ENCODE data around the gene SPECC1. TPM values are rescaled to one million over a fixed set of nuclear protein-coding genes. Genes with fewer than 3 reads are reported as not detected.
"Not testable (repeated sequence)": the region's sequence is repeated elsewhere in the genome, so short reads cannot be mapped to it uniquely, and the experiment has no call there.

The SPECC1 gene
- polyA plus RNA-seq, 4 donors: 12.9 to 15.1 (median 14.5) TPM

DNA sequence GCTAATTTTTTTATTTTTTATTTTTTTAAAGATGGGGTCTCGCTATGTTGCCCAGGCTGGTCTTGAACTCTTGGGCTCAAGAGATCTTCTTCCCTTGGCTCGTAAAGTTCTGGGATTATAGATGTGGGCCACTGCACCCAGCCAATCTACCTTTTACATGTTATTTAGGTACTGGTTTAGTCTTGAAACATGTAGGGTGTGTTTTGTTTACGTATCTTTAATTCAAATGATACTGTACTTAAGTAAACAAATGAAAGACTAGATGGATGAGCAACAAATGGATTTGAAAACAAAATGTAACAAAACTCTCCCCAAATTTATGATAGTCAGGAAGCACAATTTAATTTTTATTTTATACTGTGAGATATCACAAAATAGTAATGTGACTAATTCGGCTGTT is 250.5 kb downstream of the SPECC1 start:
- no peak for DNase-seq (ENCODE audit: low read depth in 4 of 4, low spot score in 3 of 4)

DNA sequence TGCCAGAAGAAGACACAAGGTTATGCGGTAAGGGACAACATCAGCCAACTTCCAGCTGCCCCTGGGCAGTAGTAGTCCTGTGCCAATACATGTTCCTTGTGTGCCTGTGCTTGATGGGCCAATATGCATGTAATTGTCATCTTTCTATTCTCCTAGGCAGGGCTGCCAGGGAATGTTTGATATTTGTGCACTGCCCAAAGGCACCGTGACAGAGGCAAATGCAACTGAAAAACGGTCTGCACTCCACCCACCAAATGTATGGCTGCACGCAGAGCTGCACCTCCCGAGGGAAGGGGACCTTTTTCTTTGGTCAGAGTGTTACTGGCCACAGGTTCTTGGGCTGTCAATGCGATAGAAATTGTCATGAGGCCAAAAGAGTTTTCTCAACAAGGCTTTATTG is 251.1 kb downstream of the SPECC1 start:
- DNase-seq (ENCODE audit: low read depth in 4 of 4, low spot score in 3 of 4): no peak

DNA sequence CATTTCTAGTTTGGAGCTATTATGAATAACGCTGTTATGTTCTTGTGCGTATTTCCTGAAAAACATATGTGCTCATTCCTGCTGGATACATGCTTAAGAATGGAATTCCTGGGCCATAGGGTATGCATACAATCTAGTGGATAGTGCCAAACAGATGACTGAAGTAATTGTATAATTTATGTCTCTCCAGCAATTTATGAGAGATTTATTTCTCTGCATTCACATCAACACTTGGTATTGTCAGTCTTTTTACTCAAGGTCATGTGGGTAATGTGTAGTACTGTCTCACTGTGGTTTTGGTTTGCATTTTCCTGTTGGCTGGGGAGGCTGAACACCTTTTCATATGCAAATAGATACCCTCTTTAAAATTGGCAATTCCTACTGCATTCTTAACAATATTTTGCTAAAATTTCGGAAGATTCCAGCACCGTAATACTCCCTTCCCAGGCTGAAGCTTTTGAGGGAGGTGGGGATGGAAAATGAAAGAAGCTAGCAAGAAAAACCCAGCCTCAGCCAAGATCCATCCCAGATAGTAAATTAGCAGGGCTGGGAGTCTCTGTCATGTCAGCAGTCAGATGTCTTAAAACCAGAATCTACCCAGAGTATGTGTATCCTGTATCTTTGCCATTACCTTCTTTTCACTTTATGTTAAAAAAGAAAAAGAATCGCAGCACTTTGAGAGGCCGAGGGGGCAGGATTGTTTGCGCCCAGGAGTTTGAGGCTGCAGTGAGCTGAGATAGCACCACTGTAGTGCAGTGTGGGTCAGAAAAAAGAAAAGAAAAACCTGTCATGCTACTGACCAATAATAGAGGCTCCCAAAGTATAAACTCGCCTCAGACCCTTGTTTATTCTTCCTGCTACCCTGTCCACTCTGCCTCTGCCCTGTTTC is 253.3 kb downstream of the SPECC1 start:
- DNase-seq (ENCODE audit: low read depth in 4 of 4, low spot score in 3 of 4): no peak

DNA sequence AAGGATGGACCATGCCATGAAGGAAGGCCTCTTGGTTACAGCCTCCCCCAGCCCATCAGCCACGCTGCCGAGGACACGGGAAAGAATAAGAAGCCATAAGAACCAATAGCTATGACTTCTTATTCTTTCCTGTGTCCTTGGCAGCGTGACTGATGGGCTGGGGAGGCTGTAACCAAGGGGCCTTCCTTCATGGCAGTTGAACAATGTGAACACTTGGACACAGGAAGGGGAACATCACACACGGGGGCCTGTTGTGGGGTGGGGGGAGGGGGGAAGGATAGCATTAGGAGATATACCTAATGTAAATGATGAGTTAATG is 253.9 kb downstream of the SPECC1 start:
- DNase-seq (ENCODE audit: low read depth in 4 of 4, low spot score in 3 of 4): not testable (repeated sequence)

DNA sequence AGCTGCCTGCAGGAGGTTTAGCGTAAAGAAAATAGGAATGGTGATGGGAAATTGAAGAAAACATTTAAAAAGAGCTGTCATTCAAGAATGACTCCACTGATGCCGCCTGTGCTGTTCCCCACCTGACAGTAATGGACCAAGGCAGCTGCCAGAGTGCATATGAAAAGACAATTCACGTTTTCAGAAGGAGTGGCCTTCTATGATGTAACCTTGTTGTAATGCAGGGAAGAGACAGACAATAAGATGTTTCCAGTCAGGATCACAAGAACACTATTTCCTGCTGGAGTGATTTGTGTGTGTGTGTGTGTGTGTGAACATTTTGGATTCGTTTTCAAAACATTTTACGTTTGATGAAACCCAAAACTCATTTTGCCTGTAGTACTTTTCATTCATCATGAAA is 254.4 kb downstream of the SPECC1 start:
- no peak for DNase-seq (ENCODE audit: low read depth in 4 of 4, low spot score in 3 of 4)

DNA sequence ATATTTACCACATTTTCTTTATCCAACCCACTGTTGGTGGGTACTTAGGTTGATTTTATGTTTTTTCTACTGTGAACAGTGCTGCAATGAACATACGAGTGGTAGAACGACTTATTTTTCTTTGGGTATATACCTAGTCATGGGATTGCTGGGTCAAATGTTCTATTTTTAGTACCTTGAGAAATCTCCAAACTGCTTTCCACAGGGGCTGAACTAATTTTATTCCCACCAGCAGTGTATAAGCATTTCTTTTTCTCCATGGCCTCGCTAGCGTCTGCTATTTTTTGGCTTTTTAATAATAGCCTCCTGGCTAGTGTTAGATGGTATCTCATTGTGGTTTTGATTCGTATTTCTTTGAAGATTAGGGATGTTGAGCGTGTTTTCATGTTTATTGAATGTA is 255.8 kb downstream of the SPECC1 start:
- no peak for DNase-seq (ENCODE audit: low read depth in 4 of 4, low spot score in 3 of 4)

DNA sequence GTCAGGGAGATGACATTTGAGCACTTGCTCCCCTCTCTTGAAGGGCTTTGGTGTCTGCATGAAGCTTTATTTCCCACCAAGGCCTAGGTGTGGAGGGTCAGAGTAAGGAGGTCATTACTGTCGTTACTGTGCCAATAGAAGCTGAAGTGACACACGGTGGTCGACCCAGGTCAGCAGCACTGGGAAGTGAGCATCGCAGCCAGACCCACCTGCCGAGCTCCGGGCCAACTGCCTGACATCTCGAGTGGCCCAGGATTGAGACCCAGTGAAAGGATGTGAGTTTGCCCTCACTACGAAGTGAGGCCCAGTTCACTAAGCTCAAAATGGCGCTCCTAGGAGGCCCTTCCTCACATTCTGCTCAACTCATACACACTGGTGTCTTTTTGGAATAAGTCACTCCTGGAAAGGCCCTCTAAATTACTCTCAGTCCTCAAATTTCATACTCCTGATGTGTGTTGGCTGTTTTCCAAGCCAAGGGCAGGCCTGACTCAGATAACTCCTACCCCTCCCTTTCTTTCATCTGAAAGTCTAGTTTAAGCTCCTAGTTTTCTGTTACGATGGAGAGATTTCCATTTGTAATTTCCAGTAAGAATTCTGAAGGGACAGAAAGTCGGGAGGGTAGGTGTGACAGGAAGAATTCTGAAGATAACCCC is 257.8 kb downstream of the SPECC1 start:
- DNase-seq (ENCODE audit: low read depth in 4 of 4, low spot score in 3 of 4): no peak

DNA sequence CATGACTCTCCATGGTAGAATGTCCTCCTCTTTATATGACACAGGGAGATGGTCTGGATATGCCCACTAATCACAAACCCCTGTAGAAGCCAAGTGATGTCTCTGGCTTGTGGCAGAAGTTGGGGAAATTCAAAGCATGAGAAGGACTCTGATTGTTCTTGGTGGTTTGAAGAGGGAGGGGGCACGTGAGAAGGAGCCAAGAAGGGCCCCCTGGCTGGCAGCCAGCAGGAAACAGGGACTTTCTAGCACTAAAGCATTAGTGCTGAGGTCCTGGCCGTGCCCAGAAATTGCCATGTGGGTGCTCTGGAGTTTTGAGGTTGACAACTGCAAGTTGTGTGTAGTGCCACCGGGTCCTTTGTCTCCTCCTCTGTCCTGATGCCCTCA is 258.3 kb downstream of the SPECC1 start:
- no peak for DNase-seq (ENCODE audit: low read depth in 4 of 4, low spot score in 3 of 4)

DNA sequence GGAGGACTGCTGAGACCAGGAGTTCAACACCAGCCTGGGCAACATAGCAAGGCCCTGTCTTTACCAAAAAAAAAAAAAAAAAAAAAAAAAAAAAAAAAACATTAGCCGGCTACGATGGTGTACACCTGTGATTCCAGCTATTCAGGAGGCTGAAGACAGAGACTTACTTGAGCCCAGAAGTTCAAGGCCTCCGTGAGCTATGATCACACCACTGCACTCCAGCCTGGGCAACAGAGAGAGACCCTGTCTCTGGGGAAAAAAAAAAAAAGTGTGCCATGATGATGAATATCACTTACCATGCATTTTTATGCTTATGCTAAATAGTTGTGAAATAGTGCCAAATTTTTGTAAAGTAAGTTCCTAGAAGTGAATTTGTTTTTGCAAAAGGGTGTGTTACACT is 261.2 kb downstream of the SPECC1 start:
- DNase-seq (ENCODE audit: low read depth in 4 of 4, low spot score in 3 of 4): no peak

DNA sequence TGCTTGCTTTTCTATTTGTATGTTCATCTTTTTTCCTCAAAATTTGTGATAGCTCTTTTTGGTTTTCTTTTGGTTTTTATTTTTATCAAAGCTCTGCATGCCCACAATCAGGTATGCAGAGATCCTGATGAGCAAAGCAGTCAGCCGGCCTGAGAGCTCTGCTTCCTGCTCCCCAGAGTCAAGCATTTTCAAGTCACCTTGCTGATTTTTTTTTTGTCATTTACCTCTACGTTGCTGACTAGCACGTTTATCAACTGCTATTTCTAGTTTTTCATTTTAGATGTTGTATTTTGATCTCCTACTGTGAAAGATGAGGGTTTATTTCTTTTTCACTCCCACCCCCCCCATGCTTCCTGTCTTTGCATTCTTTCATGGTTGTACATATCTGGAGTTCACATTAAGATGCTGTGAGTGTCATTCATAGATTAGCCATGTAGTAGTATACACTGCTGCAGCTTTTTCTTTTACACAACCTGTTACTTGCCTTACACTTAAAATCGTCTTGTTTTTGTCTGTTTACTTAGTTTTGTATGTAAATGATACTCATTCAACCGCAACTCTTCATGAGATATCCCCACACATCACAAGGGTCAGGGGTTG is 262.0 kb downstream of the SPECC1 start:
- no peak for DNase-seq (ENCODE audit: low read depth in 4 of 4, low spot score in 3 of 4)

DNA sequence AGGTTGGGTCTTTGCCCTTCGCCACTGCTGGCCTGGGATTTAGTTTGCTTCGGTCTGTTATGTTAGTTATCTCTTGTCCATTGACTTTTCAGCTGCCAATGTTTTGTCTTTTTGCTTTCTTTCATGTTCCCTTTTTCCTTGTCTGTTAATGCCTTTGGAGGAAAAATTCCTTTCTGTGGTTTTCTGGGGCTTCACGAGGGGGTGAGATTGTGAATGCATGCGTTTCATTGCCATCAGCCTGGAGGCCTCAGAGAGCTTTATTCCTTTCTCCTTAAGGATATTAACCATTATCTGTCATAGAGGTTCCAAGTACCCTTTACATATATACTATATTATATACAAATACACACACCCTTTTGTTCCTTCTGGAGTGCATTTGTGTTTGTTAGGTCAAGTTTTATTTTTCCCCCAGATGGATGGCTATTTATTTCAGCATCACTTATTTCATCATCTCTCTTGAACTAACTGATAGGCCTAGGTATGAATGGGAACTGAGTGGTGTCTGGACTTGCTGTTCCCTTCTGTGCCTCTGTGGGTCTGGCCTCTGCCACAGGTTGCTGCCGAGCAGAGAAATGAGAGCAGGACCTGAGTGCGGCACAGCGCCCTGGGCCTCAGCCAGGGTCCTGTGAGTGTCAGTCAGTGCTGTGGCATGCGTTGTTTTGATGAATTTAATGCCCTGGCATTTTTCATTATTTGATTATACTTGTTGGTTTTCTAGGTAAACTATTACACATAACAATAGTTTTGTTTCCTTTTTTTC is 264.8 kb downstream of the SPECC1 start:
- no peak for DNase-seq (ENCODE audit: low read depth in 4 of 4, low spot score in 3 of 4)

DNA sequence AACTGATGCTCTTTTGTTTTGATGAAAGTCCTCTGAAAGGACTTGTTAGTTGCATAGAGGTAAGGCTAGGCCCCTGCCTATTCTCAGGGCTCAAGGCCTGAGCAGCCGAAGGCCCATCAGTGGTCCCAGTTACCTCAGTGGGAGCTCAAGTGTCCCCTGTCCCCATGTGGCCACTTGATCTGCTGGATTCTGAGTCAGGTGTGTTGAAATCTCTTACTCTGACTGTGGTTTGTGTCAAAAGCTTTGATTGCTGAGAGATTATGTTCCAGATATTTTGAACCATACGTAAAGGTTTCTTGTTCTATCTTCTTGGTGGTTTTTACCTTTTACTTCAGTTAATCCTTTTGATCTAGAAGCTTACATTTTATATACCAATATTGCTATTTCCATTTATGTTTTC is 266.5 kb downstream of the SPECC1 start:
- no peak for DNase-seq (ENCODE audit: low read depth in 4 of 4, low spot score in 3 of 4)

DNA sequence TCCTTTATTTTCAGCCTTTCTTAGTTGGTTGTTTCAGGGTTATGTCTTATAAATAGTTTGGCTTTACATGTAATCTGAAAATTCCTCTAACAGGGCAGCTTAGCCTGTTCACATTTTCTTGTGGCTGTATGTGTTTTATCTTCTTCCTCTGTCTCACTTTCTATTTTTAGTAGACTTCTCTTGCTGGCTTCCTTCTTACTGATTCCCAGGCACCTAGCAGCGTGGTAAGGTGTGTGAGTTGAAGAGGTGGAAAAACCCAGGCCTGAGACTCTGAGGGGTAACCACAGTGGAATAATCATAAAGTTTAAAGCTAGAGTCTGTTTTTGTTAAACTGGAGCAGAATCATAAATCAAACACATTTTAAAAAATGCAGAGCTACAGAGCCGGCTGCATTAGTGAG is 267.3 kb downstream of the SPECC1 start:
- DNase-seq (ENCODE audit: low read depth in 4 of 4, low spot score in 3 of 4): no peak

DNA sequence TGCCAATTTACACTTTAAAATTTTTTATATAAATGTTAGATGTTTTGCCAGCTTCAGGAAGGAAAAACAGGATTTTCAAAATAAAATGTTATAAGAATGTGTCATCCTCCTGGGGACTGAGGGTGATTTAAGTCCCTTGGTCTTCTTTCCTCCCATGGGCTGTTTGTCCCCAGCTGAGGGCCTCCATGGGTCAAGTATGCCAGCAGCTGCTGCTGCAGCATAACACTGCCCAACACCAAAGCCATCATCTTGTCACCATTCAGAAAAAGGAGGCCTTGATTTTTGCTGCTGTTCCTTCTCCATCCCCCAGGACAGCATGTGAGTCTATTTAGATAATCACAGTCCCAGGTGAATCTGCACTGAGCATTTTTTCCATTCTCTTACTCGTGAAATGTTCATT is 269.6 kb downstream of the SPECC1 start:
- no peak for DNase-seq (ENCODE audit: low read depth in 4 of 4, low spot score in 3 of 4)

DNA sequence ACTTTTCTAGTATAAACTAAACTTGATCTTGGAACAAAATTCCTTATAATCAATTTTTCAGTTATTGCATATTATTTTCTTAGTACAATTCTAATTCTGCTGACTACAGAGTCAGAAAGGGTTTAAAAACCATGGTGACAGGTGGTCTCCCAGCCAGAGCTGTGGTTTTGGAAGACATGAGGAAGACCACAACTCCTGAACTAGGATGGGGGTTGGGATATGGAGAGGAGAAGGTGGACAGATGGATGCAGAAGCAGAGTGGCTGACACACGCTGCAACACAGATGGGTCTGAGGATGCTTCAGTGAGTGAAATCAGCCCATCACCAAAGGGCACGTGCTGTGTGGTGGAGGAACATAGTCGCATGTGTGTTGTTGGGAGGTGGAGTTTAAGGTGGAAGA is 270.5 kb downstream of the SPECC1 start:
- DNase-seq (ENCODE audit: low read depth in 4 of 4, low spot score in 3 of 4): no peak

DNA sequence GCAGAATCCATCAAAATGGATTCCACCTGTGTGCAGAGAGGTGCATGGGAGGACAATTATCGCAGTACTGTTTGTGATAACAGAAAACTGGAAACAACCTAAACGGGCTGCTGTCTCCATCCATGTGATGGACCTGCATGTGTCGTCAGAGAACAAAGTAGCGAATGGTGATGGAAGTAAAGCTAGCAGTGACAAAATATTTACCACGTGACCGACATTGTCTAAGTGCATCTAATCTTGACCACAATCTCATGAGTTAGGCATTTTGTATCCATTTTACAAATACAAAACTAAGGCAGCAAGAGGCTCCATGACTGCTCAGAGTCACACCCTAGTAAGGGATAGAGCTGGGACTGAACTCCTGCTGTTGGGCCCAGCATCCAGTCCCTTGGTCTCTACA is 270.9 kb downstream of the SPECC1 start:
- no peak for DNase-seq (ENCODE audit: low read depth in 4 of 4, low spot score in 3 of 4)

DNA sequence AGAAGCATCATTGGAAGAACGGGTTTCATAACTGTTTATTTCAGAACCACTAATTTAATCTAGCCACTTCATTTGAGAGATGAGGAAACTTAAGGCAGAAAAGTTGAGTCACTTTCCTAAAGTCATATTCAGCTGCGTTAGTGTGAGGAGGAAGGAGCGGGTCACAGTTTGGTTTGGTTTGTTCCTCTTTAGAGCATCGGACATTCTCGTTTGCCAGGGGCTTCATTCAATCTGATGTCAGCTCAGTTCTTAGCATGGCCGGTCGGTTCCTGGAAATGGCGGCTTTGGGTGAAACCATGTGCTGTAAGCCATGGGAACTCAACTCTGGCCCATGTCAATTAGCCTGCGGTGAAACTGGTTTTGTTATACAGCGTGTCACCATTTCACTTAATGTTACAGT is 271.7 kb downstream of the SPECC1 start:
- DNase-seq (ENCODE audit: low read depth in 4 of 4, low spot score in 3 of 4): no peak

DNA sequence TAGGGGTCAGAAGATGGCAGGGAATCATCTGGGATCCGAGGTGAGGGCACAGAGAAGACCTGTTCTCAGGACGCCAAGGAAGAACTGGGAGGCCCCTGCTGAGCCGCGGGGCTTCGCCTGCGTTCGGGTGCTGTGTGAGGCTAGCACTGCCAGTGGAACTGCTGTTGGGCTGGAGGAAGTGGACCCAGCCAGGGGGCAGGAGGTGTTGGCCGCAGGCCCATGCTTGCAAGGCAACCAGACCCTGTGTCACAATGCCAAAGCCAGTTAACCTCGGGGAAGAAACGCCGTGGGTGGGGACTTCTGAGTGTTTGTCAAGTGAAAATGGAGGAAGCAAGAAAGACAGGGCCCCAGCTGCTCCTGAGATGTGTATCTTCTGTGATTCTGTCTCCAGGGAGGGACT is 272.7 kb downstream of the SPECC1 start:
- DNase-seq (ENCODE audit: low read depth in 4 of 4, low spot score in 3 of 4): no peak

DNA sequence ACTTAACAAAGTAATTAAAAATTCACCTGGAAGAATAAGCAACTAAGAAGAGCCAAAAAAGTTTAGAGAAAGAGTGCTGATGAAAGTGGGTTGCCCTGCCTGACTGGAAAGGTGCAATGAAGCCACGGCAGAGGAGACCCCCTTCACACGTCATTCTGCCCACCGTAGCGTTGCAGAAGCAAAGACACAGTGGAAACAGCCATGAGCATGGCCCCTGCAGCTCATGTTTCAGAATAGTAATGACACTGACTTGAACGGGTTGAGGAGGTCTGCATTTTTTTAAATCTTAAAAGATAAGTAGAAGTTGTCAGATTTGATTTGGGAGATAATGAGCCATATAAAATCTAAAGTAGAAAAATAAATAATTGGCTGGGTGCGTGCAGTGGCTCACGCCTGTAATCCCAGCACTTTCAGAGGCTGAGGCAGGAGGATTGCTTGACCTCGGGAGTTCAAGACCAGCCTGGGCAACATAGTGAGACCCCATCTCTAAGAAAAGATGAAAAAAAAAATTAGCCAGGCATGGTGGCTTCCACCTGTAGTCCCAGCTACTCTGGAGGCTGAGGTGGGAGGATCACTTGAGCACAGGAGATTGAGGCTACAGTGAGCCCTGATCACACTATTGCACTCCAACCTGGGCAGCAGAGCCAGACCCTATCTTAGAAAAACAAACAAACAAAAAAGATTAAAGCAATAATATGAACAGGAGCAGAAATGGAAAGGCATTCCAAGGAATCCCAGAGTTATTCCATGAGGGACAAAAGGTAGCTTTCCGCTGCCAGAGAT is 273.6 kb downstream of the SPECC1 start:
- no peak for DNase-seq (ENCODE audit: low read depth in 4 of 4, low spot score in 3 of 4)

DNA sequence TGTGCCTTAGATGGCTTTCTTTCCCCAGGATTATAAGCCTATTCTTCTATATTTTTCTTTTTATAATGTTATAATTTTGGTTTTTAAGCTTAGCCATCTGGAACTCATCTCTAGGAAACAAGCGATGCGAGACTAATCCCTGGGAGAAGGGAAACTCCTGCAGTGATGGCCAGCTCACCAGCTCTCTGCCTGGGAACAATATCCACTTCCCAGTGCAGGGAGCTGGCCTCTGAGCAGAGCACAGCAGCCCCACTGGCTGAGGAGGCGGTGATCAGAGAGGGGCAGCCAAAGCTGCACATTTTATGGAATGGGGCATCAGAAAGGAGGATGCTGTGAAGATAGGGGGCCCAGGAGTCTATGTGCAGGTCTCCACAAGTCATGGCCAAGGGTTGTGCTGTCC is 274.9 kb downstream of the SPECC1 start:
- DNase-seq (ENCODE audit: low read depth in 4 of 4, low spot score in 3 of 4): no peak

Data from right renal pelvis (tissue), 4 donors.